HepG2 (cell line): ENCODE measurements around the gene MICAL1. TPM values are rescaled to one million over a fixed set of nuclear protein-coding genes. Genes with fewer than 3 reads are reported as not detected.
A peak's percentile ranks its signal among the peaks of the same experiment; 100 is the strongest.

Source experiments
- ATAC-seq: fragments of 200-7000 bp; cut with Tn5 transposase; 3 replicates; pipeline ENCODE4 v1.9.1; 2020; ENCODE audit warnings: mild to moderate bottlenecking, moderate library complexity
- BruUV-seq: library from RNA; stranded (reverse); fragments of 400-500 nt; replicated peaks from 2 replicates; lab custom pipeline; 2021; lab: Mats Ljungman, UMichigan
- CTCF ChIA-PET: fragments of 300-600 bp; formaldehyde crosslinking; extraction: SDS; loops from one replicate; lab custom pipeline; 2021; ENCODE audit warnings: low total read pairs, inconsistent platforms, low intra/inter-chr PET ratio; lab: Yijun Ruan, JAX
- POLR2A ChIA-PET: fragments of 350-600 bp; sonication (Branson Sonifier 250); formaldehyde crosslinking; loops from one replicate; lab custom pipeline; 2020; ENCODE audit warnings: antibody characterized with exemption, inconsistent platforms; lab: Yijun Ruan, JAX
- DNase-seq: peaks from one replicate; pipeline ENCODE4 v3.0.0-alpha.2; 2015; ENCODE audit warnings: low spot score
- FAIRE-seq: peaks from 3 replicates; lab custom pipeline; 2011; peaks lifted over from hg19 to GRCh38; lab: Jason Lieb, UNC
- H2AFZ ChIP-seq: one replicate; pipeline ENCODE4 v1.6.1; 2011; ENCODE audit warnings: low read length, inconsistent platforms
- H3K27ac ChIP-seq: fragments of 300-600 bp; 3 replicates; pipeline ENCODE4 v1.8.0; 2011; ENCODE audit warnings: mixed run types, mild to moderate bottlenecking, mixed read lengths, low read length, inconsistent platforms; ENCODE audit not compliant: insufficient read depth; ENCODE audit errors: extremely low read length
- H3K27me3 ChIP-seq, 2 experiments: fragments of 200-600 bp in 1 of 2; 2 replicates in 1 of 2; 3 replicates in 1 of 2; pipeline versions ENCODE4 v1.6.0 to v1.8.0; 2011; ENCODE audit warnings: low read length in 2 of 2, mild to moderate bottlenecking in 2 of 2, moderate library complexity in 2 of 2, inconsistent platforms in 1 of 2; ENCODE audit not compliant: insufficient read depth in 2 of 2, control insufficient read depth in 1 of 2
- H3K36me3 ChIP-seq, 2 experiments: fragments of 200-600 bp in 1 of 2; replicated peaks in 1 of 2; 2 replicates in 1 of 2; 3 replicates in 1 of 2; pipeline versions ENCODE4 v1.5.1 to v1.8.0; 2011; ENCODE audit warnings: low read length in 2 of 2, inconsistent platforms in 1 of 2; ENCODE audit not compliant: insufficient read depth in 2 of 2, control insufficient read depth in 1 of 2
- H3K4me1 ChIP-seq: 2 replicates; pipeline ENCODE4 v1.5.1; 2012; ENCODE audit warnings: low read length, inconsistent platforms; ENCODE audit not compliant: insufficient read depth
- H3K4me2 ChIP-seq: 2 replicates; pipeline ENCODE4 v1.6.0; 2011; ENCODE audit warnings: low read depth, low read length, inconsistent platforms
- H3K4me3 ChIP-seq, 3 experiments: fragments of 200-600 bp in 1 of 3; sonication (generic), shearing (Covaris generic) in 1 of 3; replicated peaks in 1 of 3; 2 replicates each; pipeline ENCODE4 v1.5.1; 2011 to 2016; ENCODE audit warnings: low read length in 3 of 3, inconsistent platforms in 2 of 3, low read depth in 2 of 3, mild to moderate bottlenecking in 2 of 3, control low read depth in 1 of 3, mixed read lengths in 1 of 3; ENCODE audit not compliant: insufficient read depth in 1 of 3
- H3K79me2 ChIP-seq: one replicate; pipeline ENCODE4 v1.6.1; 2011; ENCODE audit warnings: low read length, inconsistent platforms; ENCODE audit not compliant: insufficient read depth
- H3K9ac ChIP-seq: 2 replicates; pipeline ENCODE4 v1.6.0; 2011; ENCODE audit warnings: mild to moderate bottlenecking, low read depth, low read length, inconsistent platforms; ENCODE audit not compliant: insufficient read depth
- H3K9me3 ChIP-seq: 2 replicates; pipeline ENCODE4 v1.5.1; 2012; ENCODE audit warnings: mild to moderate bottlenecking, low read length
- H4K20me1 ChIP-seq: 2 replicates; pipeline ENCODE4 v1.6.0; 2011; ENCODE audit warnings: inconsistent platforms, mild to moderate bottlenecking, low read length, moderate library complexity; ENCODE audit not compliant: insufficient read depth
- AGO2 ChIP-seq: fragments of 200-400 bp; formaldehyde crosslinking; optimal IDR thresholded peaks from 2 replicates; pipeline ENCODE3; 2017; ENCODE audit warnings: mild to moderate bottlenecking, low read depth, low read length, moderate library complexity
- ZNF160 ChIP-seq: sonication (generic); formaldehyde crosslinking; IDR thresholded peaks from 2 replicates; pipeline ENCODE4 v1.8.0; 2022; ENCODE audit warnings: mild to moderate bottlenecking, inconsistent platforms, missing genetic modification reagents
- WGBS: methylation state at CpG from one replicate; pipeline ENCODE4 v1.1.6; 2017; ENCODE audit warnings: low lambda C conversion rate; 5-methylcytosine and 5-hydroxymethylcytosine counted together
- in situ Hi-C: cut with HindIII; loops from 2 replicates; pipeline ENCODE4 v1.10.0; 2017; ENCODE audit warnings: low pct_unique_long_range_greater_than_20kb; ENCODE audit not compliant: extremely low pct_ligation_motif_present
- intact Hi-C: fragments of 100-400 bp; cut with micrococcal nuclease; formaldehyde crosslinking; loops from one replicate; pipeline ENCODE4 v1.10.0; 2022; ENCODE audit not compliant: unreplicated experiment
- polyA plus RNA-seq, 8 experiments: library from polyadenylated mRNA; depleted of rRNA in 3 of 8; stranded (reverse) in 7 of 8; unstranded in 1 of 8; fragments of >200 nt; fragmentation: Illumina TruSeq in 4 of 8; extraction: Trizol in 4 of 8; gene quantifications; 2 replicates each; pipeline versions ENCODE4 v1.2.1 to v1.2.3, GENCODE V29; 2011 to 2016; ENCODE audit warnings: low read depth in 4 of 8, missing spikeins in 1 of 8, mixed read lengths in 1 of 8; ENCODE audit not compliant: insufficient read depth in 1 of 8
- total RNA-seq, 5 experiments: library from RNA; depleted of rRNA; stranded (reverse); fragments of >200 nt; fragmentation: Illumina TruSeq; extraction: Trizol; gene quantifications; 2 replicates each; pipeline ENCODE4 v1.2.3, GENCODE V29; 2016; ENCODE audit warnings: low read depth in 1 of 5
- TF ChIP-seq, protein P1 (sequence below): sonication (generic); formaldehyde crosslinking; IDR thresholded peaks from 2 replicates; pipeline ENCODE4 v1.4.0; 2020; ENCODE audit warnings: mild to moderate bottlenecking, missing genetic modification reagents, borderline replicate concordance

The MICAL1 gene
- total and polyA plus RNA-seq, 2 of the 13 experiments (the other 11 are each of a cell fraction or from before 2014, with no cell fraction given) = 6.9 to 39.0 TPM

- ChIA-PET POLR2A (interaction anchor here (1.0 kb wide), 1 partner anchor 63 kb away, joined by 3 read pairs; no protein-coding TSS in a partner anchor), CTCF (no interaction called here)
- ATAC-seq (no peak), DNase-seq (no peak), FAIRE-seq (no peak)
- peaks cover 2 to 10% of the 10 kb centered on the region in 2 experiments; a peak in 3 of 5 replicates for H3K36me3 ChIP-seq
- TF ChIP-seq ZNF160 (CRISPR knock-in tag) (no peak), AGO2 (peak; percentile 38)
- TF ChIP-seq, protein P1, sequence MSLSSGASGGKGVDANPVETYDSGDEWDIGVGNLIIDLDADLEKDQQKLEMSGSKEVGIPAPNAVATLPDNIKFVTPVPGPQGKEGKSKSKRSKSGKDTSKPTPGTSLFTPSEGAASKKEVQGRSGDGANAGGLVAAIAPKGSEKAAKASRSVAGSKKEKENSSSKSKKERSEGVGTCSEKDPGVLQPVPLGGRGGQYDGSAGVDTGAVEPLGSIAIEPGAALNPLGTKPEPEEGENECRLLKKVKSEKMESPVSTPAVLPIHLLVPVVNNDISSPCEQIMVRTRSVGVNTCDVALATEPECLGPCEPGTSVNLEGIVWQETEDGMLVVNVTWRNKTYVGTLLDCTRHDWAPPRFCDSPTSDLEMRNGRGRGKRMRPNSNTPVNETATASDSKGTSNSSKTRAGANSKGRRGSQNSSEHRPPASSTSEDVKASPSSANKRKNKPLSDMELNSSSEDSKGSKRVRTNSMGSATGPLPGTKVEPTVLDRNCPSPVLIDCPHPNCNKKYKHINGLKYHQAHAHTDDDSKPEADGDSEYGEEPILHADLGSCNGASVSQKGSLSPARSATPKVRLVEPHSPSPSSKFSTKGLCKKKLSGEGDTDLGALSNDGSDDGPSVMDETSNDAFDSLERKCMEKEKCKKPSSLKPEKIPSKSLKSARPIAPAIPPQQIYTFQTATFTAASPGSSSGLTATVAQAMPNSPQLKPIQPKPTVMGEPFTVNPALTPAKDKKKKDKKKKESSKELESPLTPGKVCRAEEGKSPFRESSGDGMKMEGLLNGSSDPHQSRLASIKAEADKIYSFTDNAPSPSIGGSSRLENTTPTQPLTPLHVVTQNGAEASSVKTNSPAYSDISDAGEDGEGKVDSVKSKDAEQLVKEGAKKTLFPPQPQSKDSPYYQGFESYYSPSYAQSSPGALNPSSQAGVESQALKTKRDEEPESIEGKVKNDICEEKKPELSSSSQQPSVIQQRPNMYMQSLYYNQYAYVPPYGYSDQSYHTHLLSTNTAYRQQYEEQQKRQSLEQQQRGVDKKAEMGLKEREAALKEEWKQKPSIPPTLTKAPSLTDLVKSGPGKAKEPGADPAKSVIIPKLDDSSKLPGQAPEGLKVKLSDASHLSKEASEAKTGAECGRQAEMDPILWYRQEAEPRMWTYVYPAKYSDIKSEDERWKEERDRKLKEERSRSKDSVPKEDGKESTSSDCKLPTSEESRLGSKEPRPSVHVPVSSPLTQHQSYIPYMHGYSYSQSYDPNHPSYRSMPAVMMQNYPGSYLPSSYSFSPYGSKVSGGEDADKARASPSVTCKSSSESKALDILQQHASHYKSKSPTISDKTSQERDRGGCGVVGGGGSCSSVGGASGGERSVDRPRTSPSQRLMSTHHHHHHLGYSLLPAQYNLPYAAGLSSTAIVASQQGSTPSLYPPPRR (CRISPR knock-in tag) = no peak
- H3K79me2 ChIP-seq = no peaks in the 10 kb centered on the region
- H3K4me3 ChIP-seq = no peak overlapping the region
- intact Hi-C loops = no loop called here
- no peak overlapping the region for H2AFZ ChIP-seq
- no peaks in the 10 kb centered on the region for H3K9me3 ChIP-seq
- H3K27me3 ChIP-seq = no peaks in the 10 kb centered on the region
- no peak overlapping the region for H3K9ac ChIP-seq
- peaks cover 6% of the 10 kb centered on the region for H3K4me1 ChIP-seq
- no peak overlapping the region for H3K27ac ChIP-seq
- no peaks in the 10 kb centered on the region for H4K20me1 ChIP-seq
- no TSS peak for BruUV-seq
- WGBS = 92% methylated on average over 6 of the region's 10 CpGs
- H3K4me2 ChIP-seq = no peak overlapping the region
- in situ Hi-C loops = no loop called here
Measured at GRCh38 chr6:109447087-109447486, 8.5 kb downstream of the MICAL1 start.
